Activated T-helper 1 cell treated with anti-CD3 and anti-CD28 coated beads, Interleukin-2, amount 50 U/mL, for 16 hours (primary cell): ENCODE measurements around the gene SFXN5.

ENCODE experiments used
- DNase-seq, 2 donors: peaks; one replicate each; pipeline ENCODE4 v3.0.0-alpha.2; 2020; ENCODE audit warnings: low read depth in 1 of 2, low spot score in 1 of 2

Gene SFXN5

GRCh38 chr2:73021371-73022010 is 50.0 kb downstream of the SFXN5 start:
- no peak for DNase-seq

DNA sequence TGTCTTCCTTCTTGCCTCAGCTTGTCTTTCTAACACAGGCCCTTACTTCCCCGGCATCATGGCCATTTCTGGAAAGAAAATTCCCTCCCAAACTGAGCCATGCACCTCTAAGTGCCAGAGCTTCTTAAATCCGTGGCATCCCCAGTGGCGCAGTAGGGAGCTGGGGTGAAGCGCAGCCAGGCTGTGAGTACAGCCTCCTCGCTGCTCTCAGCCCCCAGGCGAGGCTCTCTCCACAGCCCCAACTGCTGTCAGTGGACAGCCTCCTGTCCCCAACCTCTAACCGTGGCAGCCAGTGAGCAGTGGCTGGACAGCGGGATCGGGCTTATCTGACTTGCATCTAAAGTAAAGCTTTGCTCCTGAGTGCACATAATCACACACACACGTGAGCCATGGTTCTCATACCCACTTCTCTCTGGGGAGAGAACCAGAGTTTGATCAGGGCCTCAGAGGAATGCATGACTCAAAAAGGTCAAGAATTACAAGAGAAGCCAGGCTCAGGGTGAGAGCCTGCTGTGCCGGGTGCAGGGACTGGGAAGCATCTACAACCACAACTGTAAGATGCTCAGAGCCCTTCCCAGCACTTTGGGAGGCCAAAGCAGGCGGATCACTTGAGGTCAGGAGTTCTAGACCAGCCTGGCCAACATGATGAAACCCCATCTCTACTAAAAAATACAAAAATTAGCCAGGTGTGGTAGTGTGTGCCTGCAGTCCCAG is 50.7 kb downstream of the SFXN5 start:
- DNase-seq: no peak

DNA sequence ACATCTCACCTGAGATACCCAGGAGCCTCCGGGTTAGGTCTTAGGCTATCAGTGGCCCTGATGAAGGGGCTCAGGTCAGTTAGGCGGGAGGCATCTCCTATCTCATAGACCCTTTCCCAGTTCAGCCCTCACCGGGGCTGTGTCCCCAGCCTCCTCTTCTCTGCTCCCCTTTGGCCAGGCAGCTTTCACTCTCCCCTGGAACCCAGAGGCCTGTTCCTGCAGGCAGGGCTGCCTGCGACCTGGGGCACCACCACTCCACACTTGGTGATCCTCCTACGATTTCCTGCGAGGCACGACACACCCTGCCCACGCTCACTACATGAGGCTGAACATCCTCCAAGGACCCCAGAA is 51.2 kb downstream of the SFXN5 start:
- no peak for DNase-seq

GRCh38 chr2:73018188-73018825 is 53.2 kb downstream of the SFXN5 start:
- DNase-seq: no peak

DNA sequence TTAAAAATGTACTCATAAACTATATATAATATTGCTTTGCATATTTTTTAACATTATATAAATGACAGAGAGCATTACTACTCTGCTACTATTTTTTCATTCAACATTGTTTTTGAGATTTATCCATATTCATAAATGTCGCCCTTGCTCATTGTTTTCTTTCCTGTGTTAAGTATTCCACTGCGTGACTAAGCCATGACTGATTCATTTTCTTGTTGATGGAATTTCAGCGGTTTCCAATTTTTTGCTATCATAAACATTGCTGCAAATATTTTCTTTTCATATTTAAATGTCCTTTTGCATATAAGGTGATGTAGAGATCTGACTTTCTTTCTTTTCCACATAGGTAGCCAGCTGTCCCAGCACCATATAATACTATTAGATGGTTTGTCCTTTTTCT is 57.6 kb downstream of the SFXN5 start:
- DNase-seq: no peak

DNA sequence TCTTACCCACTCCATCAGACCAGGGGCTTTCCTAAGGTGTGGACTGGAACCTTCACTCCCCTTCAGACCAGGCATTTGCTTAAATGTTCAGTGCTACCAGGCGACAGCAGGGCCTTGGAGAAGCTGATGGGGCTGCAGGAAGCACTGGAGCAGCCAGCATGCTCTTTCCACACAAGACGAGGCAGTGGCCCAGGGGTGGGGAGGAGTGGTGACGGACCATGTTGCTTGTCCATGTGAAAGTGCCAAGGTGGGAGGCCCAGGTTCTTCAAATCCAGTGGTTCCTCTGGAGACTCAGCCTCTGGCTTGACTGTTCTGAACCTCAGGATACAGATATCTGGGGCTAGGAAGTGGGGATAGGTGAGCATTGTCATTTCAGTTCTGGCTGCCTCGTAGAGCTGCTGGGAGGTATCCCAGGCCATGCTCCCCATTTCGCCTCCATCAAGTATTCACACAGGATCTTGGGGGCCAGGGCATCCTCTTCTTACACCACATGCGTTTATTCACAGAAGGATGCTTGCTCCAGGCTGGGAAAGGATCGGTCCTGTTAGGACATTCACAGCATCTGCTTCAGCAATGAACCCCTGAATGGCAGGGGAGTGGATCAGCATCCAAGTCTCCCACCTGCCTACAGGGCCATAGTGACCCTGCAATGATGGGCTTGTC is 62.2 kb downstream of the SFXN5 start:
- DNase-seq: no peak

DNA sequence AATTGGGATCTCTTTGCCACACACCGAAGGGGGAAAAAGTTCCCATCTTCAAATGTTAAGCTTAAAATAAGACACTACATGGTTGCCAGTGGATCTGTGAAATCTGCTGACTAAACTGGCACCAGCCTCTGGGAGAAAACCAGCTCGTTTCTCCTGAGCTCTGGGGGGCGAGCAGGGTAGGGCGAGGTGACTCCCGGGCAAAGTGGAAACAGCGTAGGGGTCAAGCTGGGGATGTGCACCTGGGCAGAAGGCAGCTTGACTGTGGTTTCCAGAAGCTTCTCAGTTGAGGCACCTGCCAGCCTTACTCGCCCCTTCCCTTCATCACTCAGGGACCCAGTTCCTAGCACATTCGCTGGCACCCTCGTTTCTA is 62.8 kb downstream of the SFXN5 start:
- DNase-seq: no peak

DNA sequence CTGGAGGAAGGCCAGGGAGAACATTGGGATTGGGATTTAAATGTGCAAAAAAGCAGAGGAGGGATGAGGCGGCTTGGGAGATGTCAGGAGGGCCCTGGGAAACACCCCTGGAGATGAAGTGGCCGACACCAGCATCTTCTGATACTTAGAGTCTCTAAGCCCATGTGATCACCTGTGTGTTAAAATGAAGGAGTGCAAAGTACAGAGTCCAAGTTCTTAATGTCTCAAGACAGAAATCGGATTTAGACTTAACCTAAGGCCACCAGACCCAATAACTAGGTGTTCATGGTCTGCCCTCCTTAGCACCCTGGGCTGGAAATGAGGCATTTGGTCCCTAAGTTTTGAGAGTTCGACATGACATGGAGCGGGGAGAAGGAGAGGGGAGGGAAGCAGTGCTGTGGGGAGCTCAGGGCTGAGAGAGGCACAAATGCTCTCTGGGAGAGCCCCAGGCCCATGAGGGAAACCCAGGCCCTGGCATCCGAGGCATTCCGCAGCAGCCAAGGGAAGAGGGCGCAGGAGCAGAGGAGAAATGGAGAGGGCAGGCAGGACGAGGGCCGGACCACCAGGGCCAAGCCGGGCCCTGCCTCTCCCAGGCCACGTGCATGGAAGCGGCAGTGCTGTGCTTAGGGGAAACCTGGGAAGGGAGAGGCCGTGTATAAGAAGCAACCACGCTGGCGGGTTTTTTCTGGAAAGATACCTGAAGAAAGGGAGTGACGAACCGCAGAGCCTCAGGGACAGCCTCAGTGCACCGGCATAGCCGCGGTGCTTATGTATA is 63.3 kb downstream of the SFXN5 start:
- DNase-seq: no peak

GRCh38 chr2:73006969-73007710 is 64.4 kb downstream of the SFXN5 start:
- DNase-seq: no peak

GRCh38 chr2:73004889-73005596 is 66.5 kb downstream of the SFXN5 start:
- no peak for DNase-seq

- no peak for DNase-seq
Observed at GRCh38 chr2:73004466-73004865, 67.0 kb downstream of the SFXN5 start.

GRCh38 chr2:73003027-73003426 is 68.5 kb downstream of the SFXN5 start:
- DNase-seq: no peak

DNA sequence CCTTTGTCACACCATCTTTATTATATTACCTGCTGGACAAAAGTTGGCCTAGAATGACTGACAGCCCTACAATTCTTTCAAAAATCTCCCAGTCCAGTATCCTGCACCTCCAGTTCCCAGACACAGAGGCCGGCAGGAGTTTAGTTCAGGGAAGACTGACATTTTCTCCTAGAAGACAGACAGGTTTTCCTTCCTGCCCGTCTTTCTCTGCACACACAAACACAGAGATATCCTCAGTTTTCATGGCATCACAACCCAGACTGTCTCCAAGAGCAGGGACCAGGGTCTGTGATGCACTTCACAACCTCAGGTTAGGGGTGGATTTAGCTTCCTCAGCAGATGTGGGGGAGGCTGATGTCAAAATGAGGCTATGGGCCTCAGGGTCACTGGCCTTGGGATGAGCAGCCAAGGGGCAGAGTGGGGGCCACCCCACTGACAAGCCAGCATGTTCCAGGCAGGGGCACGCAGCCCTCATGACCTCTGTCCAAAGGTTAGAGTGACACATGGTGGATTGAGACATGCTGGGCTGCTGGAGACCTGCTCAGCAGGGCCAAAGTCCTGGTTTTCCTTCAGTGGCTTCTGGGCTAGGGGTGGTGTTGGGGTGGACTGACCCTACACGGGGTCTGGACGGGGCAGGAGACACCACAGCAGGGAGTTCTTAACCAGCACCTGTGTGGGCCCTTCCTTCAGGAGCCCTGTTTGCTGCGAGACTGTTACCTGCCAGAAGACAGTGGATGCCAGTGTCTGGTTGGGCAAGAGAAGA is 70.5 kb downstream of the SFXN5 start:
- DNase-seq: no peak

DNA sequence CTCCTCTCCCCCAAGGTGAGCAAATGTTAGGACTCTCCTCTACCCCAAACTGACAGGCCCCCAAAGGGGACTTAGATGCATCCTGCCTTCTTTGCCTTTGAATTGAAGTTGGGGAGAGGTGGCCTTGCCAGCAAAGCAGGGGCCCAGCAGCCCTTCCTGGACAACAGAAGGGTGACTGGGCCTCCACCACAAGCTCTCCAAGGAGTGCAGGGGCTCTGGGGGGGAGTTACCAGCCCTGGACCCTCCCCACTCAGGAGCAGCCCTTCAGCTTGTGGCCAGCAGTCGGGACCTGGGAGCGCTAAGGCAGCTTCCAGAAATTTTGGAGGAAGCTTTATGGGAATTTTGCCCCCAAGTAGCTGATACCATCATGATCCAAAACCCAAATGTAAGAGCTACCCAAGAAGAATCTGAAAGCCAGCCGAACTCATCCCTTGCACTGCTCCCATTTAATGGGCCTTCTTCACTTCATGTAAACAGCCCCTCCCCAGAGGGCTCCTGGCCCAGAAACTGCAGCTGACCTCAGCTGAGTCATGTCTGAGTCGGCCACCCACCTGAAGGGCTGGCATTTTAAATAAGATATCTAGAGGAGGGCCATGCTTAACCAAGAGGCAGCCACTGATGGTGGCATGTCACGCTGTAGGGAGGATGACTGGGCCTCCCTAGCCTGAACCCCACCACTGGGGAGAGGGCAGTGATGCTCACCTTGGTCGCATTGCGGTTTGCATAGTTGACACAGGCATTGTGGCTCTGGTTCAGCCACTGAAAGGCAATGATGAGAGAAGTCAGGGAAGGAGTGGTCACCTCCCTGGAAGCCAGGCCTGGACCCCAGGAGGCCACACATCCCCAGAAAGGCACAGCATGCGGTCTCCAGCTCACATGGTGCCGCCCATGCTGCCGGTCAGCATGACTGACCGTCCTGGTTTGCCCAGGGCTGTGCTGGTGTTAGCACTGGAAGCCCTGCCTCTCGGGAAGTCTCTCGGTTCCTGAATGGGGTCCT is 71.5 kb downstream of the SFXN5 start:
- DNase-seq: no peak

DNA sequence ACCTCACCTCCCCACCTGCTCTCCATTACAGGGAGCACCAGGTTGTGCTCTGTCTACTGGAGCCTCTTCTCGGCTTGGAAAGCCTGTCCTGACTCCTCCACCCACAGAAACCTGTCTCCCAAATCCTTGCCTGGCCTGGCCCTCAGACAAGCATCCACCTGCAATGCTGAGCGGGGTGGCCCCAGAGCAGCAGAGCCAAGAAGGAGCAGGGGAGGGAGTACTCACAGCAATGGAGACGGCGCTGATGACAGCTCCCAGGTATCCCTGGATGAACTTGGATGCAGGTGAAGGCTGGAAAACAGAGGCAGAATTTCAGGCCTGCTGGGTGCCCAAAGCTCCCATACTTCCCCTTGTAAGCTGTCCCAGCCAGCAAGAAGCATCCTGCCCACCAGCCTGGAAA is 72.8 kb downstream of the SFXN5 start:
- no peak for DNase-seq

DNA sequence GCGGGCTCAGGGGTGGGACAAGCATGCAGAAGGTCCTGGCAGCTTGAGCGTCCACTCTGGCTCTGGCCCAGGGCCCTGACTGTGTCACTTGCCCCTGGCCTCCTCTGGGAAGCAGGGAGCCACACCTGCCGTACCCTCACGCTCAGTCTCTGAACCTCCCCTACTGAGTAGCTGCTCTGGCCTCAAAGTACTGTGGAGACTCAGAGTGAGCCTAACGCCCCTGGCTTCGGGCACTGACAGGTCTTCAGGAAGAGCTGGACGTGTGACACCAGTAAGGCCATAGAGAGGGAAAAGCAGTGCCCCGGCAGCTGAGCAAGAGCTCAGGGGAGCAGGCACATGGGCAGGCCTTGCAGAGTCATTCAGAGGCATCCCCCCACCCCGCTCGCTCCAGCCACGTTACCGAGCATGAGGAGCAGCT is 73.3 kb downstream of the SFXN5 start:
- DNase-seq: no peak

GRCh38 chr2:72996117-72996502 is 75.4 kb downstream of the SFXN5 start:
- DNase-seq: no peak

- no peak for DNase-seq
Observed at GRCh38 chr2:72995430-72996116, 75.9 kb downstream of the SFXN5 start.
